Measurements from ENCODE around the gene NAALADL2. TPM values are rescaled to one million over a fixed set of nuclear protein-coding genes. Genes with fewer than 3 reads are reported as not detected.

NAALADL2 gene
- total RNA-seq, 4 donors from 2014 or later = 0.85 to 6.3 (median 1.6) TPM

DNA sequence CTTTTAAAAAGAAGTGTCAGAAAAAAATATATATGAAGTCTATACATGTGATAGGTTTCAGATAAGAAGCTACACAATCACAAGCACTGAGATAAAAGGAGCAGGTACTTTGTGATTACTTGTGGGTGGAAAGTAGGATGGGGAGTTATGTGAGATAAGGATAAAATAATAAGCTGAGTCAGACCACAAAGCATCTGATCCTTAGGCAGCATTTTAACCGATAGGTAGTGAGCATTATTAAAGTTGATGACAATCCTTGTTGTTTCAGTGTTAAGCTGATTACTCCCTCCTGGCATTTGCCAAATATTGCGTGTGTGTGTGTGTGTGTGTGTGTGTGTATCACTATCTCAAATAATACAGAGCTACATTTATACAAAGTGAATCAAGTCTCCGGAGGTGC lies 483.1 kb downstream of the NAALADL2 start:
- Histone ChIP-seq H3K27ac (no peak overlapping the region), H3K27me3 (no peaks in the 10 kb centered on the region), H3K36me3 (no peaks in the 10 kb centered on the region), H3K4me3 (no peak overlapping the region), H3K4me1 (peaks cover 5 to 21% (median 7%) of the 10 kb centered on the region in 3 donors), H3K9me3 (no peaks in the 10 kb centered on the region)
- no peak for DNase-seq
- 62 to 74% methylated on average over 3 of the region's 3 CpGs for WGBS, 2 donors
- TF ChIP-seq POLR2A (IDR thresholded peaks at IDR 0.05) = no peak
- TF ChIP-seq, protein P1, sequence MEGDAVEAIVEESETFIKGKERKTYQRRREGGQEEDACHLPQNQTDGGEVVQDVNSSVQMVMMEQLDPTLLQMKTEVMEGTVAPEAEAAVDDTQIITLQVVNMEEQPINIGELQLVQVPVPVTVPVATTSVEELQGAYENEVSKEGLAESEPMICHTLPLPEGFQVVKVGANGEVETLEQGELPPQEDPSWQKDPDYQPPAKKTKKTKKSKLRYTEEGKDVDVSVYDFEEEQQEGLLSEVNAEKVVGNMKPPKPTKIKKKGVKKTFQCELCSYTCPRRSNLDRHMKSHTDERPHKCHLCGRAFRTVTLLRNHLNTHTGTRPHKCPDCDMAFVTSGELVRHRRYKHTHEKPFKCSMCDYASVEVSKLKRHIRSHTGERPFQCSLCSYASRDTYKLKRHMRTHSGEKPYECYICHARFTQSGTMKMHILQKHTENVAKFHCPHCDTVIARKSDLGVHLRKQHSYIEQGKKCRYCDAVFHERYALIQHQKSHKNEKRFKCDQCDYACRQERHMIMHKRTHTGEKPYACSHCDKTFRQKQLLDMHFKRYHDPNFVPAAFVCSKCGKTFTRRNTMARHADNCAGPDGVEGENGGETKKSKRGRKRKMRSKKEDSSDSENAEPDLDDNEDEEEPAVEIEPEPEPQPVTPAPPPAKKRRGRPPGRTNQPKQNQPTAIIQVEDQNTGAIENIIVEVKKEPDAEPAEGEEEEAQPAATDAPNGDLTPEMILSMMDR (IDR thresholded peaks at IDR 0.05) = no peak
- intact Hi-C loops (cut with DNase I) = no loop called here

DNA sequence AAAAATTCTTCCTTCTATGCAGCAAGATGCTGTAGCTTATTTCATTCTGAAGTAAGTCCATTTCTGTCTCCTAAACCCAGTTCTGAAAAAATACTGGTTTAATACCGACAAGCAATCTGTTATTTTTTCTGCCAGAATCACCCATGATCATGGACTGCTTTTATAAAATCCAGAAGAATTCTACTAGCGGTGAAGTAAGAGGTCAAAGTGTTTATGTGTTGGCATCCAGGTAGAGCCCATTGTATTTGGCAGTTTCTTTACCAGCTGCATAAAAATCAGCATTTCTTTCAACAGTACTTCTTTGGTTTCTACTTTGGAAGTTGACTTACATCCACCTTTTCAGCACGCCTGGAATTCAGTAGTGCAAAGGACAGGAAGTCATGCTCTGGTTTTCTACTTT lies 484.8 kb downstream of the NAALADL2 start:
- DNase-seq = no peak
- Histone ChIP-seq H3K9me3 (no peaks in the 10 kb centered on the region), H3K4me1 (peaks cover 1 to 25% (median 3%) of the 10 kb centered on the region in 3 donors), H3K27me3 (no peaks in the 10 kb centered on the region), H3K4me3 (no peak overlapping the region), H3K36me3 (no peaks in the 10 kb centered on the region), H3K27ac (no peak overlapping the region)
- 87 to 92% methylated on average over 3 of the region's 3 CpGs for whole genome bisulfite sequencing, 2 donors
- intact Hi-C loops (cut with DNase I) = no loop called here
- TF ChIP-seq POLR2A (IDR thresholded peaks at IDR 0.05) = no peak
- TF ChIP-seq, protein P1 (IDR thresholded peaks at IDR 0.05) = no peak

DNA sequence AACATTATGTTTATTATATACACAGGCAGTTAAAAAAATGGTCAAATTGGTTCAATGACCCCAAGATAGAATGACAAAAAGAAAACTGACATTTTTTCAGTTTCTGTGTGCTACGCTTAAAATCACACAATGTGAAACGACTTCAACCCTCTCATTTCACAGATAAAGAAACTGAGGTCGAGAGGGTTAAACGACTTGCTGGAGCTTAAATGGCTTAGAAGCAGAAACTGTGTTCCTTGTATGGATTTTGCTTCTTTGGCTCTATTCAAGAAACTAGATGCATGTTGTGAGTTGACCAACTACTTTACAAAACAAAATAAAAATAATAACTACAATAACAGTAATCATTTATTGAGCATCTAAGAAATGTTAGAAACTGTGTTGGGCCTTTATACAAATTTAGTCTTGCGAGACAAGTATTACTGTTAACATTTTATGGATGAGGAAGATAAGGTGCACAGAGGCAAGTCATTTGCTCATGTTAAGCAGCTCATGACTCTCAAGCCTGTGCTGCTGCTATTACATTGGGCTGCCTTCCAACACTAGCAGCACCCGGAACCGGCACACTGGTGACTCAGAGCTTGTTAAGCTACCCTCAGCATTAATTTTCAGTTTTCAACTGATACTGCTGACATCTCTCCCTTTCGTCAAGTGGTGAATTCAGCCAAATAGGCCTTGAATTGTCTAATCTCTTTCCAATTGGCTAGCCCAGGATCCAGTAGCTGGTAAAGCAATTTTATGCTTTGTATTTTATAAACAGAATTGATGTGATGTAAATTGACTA lies 487.6 kb downstream of the NAALADL2 start:
- Histone ChIP-seq H3K36me3 (no peaks in the 10 kb centered on the region), H3K27ac (peak overlapping the region in 2 of 4 donors; percentile 3 to 55), H3K4me1 (peaks cover 0 to 19% (median 0%) of the 10 kb centered on the region in 3 donors), H3K27me3 (no peaks in the 10 kb centered on the region), H3K4me3 (no peak overlapping the region), H3K9me3 (no peaks in the 10 kb centered on the region)
- intact Hi-C loops (cut with DNase I) = no loop called here
- DNase-seq = no peak
- TF ChIP-seq POLR2A (IDR thresholded peaks at IDR 0.05) = no peak
- TF ChIP-seq, protein P1 (IDR thresholded peaks at IDR 0.05) = no peak
- 43 to 48% methylated on average over 8 of the region's 8 CpGs for WGBS, 2 donors

DNA sequence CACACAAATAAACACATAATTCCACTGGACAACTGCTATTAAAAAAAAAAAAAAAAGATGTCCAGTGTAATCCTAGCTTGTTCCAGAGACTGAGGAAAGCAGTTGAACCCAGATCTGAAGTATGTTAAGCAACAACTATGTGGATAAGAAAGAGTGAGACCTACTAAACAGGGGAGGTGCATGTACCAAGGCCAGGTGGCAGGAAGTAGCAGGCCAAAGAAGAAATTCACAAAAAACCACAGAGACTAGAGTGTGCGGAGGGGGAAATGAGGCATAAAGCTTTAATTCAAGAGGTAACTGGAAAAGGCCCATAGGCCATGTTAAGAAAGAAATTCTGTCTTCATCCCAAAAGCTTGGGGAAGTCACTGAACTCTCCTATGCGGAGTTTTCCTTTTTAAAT lies 490.0 kb downstream of the NAALADL2 start:
- 73 to 90% methylated on average over 2 of the region's 2 CpGs for WGBS, 2 donors
- Histone ChIP-seq H3K9me3 (no peaks in the 10 kb centered on the region), H3K4me3 (no peak overlapping the region), H3K27me3 (no peaks in the 10 kb centered on the region), H3K27ac (no peak overlapping the region), H3K4me1 (peaks cover 0 to 19% (median 0%) of the 10 kb centered on the region in 3 donors), H3K36me3 (no peaks in the 10 kb centered on the region)
- no peak for TF ChIP-seq POLR2A (IDR thresholded peaks at IDR 0.05)
- TF ChIP-seq, protein P1 (IDR thresholded peaks at IDR 0.05) = no peak
- intact Hi-C loops (cut with DNase I) = no loop called here
- no peak for DNase-seq

DNA sequence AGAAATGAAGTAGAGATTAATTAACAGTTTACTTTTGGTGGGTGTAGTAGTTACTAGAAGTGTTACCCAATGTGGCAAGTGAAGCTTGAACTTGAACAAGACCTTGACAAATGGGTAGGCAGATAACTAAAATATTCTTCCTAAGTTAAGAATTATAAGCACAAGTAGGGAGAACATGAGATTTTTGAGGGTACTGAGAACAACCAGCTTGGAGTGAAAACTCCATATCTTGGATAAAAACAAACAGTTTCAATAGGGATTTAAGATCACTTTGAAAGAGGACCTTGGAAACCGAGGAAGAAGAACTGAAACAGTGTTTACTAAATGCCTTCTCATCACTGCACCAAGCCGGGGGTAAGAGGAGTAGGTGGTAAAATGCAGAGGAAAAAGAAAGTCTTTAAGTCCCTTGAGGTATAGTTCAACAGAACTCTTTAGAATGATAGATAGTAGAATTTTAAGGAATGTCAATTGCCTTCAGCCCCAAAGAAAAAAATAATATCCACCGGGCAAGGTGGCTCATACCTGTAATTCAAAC lies 496.7 kb downstream of the NAALADL2 start:
- no peaks in the 10 kb centered on the region for H3K27me3 ChIP-seq
- no peaks in the 10 kb centered on the region for H3K9me3 ChIP-seq
- no peaks in the 10 kb centered on the region for H3K36me3 ChIP-seq
- no peak overlapping the region for H3K4me3 ChIP-seq
- intact Hi-C loops (cut with DNase I) = no loop called here
- H3K27ac ChIP-seq = no peak overlapping the region
- H3K4me1 ChIP-seq = no peaks in the 10 kb centered on the region
- no peak for DNase-seq
- TF ChIP-seq POLR2A (IDR thresholded peaks at IDR 0.05) = no peak
- TF ChIP-seq, protein P1 (IDR thresholded peaks at IDR 0.05) = no peak
- 75 to 84% methylated on average over 3 of the region's 3 CpGs for WGBS, 2 donors
